GM18951 (cell line): Measurements from ENCODE around the gene MCM5.

ENCODE experiments used
- POLR2A ChIP-seq: IDR thresholded peaks from 4 replicates; pipeline ENCODE4 v1.6.1; 2011; ENCODE audit warnings: mild to moderate bottlenecking; ENCODE audit not compliant: insufficient read length, insufficient read depth; ENCODE audit errors: extremely low read depth
- in situ Hi-C: fragments of 300-500 bp; cut with MboI; formaldehyde crosslinking; loops from one replicate; pipeline ENCODE4 v1.12.0; 2022; ENCODE audit warnings: low sequenced_read_pairs, mixed read lengths, inconsistent platforms; ENCODE audit not compliant: unreplicated experiment

Gene MCM5

DNA sequence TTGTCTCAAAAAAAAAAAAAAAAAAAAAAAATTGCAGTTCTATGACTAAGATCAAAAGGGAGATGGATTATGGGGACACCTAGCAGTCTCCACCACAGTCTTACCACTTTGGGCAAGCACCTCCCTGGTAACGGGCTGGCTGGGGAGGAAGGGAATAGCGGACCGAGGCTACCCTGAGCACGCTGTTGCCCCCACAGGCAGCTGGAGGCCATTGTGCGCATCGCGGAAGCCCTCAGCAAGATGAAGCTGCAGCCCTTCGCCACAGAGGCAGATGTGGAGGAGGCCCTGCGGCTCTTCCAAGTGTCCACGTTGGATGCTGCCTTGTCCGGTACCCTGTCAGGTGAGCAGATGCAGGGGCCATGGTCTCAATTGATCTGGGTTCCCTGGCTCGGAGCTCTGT lies 21.2 kb downstream of the MCM5 start:
- in situ Hi-C loops: no loop called here
- no peak for TF ChIP-seq POLR2A

DNA sequence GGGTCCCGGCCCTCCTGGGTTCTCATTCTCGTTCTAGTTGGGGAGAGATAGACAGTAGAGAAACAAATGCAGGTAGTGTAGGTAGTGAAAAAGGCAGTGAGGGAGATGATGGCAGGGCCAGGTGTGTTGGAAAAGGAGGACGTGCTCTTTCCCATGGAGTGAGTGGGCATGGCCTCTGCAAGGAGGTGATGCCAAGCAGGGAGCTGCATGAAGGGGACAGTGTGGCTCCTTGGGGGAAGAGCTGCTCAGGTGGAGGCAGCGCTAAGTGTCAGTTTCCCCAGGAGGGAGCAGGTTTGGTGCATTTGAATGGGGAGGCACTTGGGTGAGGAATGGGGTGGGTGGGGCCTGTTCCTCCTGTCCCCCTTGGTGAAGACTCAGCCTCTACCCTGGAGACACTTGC lies 22.2 kb downstream of the MCM5 start:
- in situ Hi-C loops: no loop called here

DNA sequence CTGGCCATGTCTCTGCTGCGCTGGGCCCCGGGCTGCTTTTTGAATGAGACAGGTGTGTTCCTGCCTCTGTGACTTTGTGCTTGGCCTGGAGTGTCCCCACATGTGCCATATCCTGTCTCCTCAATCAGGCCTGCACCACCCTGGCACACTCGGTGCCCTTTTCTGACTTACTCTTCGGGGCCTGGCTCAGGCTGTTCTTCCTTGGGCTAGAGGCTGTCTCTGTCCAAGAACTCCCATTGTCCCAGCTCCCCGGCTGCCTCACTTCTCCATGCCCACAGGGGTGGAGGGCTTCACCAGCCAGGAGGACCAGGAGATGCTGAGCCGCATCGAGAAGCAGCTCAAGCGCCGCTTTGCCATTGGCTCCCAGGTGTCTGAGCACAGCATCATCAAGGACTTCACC lies 23.0 kb downstream of the MCM5 start:
- in situ Hi-C loops: no loop called here
- TF ChIP-seq POLR2A: no peak

More for the DNA sequence above, 22.2 kb downstream of the MCM5 start:
- TF ChIP-seq POLR2A: no peak

DNA sequence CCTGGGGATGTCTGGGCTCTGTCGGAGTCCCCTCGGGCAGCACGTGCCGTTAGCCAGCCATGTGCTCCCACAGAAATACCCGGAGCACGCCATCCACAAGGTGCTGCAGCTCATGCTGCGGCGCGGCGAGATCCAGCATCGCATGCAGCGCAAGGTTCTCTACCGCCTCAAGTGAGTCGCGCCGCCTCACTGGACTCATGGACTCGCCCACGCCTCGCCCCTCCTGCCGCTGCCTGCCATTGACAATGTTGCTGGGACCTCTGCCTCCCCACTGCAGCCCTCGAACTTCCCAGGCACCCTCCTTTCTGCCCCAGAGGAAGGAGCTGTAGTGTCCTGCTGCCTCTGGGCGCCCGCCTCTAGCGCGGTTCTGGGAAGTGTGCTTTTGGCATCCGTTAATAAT lies 24.1 kb downstream of the MCM5 start:
- in situ Hi-C loops: no loop called here
- no peak for TF ChIP-seq POLR2A

DNA sequence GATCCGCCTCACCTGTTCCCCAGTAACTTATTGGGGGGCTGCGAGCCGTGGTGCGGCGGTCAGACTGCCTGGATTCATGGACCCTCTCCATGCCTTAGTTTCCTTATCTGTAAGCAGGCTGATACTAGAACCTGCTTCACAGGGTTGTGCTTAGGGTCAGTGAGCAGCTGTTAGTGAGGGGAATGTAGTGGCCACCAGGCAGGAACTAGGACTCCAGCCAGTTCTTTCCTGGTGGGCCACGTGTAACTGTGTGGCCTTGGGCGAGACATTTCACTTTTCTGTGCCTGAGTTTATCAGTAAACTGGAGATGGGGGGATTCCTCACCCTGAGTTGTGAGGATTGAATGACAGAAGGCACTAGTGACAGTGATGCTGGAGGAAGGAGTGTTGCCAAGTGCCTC lies 24.8 kb downstream of the MCM5 start:
- in situ Hi-C loops: no loop called here

DNA sequence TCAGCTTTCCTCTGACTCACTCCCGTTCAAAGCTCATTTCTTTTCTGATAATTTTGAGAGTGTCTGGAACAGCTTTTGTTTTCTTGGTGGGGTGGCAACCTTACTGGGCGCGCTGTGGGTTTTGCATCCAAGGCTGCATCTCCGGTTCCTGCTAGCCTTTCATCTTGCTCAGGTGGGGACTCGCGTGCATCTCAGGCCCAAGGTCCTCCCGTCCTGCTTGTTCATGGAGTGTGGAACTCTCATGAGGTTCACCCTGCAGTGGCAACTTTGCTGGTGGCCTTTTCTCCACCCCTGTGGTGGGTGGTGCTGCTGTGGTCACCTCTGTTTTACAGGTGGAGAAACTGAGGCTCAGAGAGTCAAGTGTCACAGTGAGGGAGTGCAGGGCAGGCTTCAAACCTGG lies 25.6 kb downstream of the MCM5 start:
- no peak for TF ChIP-seq POLR2A
- in situ Hi-C loops: no loop called here

More for the DNA sequence above, 24.8 kb downstream of the MCM5 start:
- TF ChIP-seq POLR2A: no peak

DNA sequence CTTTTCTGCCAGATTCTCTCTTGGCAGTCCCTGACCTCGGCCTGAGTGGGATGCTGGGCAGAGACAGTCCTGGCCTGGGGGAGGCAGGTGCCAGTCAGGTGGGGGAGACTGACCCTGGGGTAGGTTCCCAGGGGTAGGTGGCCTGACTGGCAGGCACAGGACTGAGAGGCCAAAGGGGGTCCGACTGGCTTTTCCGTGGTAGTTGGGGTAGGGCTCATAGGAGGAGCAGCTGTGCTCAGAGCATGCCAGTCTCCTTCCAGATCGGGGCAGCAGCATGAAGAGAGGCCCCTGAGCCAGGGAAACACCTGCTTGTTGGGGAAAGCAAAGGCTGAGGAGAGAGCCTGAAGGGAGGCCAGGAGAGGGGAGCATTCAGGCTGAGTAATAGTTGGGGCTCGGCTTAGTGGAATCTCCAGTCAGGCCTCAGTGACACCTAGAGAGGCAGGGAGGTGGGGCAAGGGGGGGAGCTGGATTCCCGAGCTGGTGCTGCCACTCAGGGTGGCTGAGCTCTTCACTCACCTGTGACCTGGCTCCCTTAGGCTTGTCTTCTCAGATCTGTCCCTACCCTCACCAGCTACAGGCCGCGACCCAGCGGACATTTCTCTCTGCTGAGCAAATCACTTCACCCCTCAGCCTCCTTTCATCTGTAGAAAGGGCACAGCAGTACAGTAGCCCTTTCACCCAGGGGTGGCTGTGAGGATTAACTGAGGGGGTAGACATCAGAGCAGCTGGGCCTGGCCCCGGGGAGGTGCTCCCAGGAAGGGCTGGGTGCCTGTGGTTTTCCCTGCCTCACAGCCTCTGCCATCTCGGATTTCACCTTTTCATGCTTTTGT lies 26.2 kb downstream of the MCM5 start:
- in situ Hi-C loops: no loop called here
- TF ChIP-seq POLR2A: no peak

DNA sequence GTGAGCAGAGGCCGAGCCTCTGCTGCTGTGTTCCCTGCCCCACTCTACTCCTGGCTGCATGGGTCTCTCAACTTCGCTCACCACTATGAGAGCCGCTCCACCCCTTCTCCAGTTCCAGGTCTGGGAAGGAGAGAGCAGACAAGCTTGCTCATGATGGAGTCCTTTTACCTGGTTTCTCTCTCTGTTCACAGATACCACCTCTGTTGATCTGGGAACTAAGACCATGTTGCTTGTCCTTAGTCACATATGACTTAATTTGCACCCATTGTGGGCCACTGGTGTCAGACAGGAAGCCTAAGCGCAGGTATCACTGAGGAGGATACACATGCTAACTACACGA lies 26.8 kb downstream of the MCM5 start:
- TF ChIP-seq POLR2A: no peak
- in situ Hi-C loops: no loop called here

DNA sequence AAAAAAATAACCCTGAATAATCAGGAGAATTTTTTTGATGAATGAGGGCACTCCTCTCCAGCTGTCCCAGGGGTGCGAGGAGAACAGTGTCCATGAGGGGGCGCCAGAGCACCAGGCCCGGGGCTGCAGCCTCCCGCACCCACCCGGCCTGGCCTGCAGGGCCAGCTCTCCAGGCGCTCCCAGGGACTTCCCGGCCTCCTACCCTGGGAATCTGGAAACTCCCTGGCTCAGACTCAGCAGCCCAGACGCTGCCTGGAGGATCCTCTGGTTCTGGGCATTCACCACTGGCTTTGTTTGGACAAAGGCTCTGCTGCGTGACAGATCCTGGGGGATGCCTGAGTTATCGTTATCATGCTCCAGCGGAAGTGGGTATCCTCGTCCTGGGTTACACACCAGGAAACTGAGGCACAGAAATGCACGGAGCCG lies 31.0 kb downstream of the MCM5 start:
- TF ChIP-seq POLR2A: no peak
- in situ Hi-C loops: no loop called here

DNA sequence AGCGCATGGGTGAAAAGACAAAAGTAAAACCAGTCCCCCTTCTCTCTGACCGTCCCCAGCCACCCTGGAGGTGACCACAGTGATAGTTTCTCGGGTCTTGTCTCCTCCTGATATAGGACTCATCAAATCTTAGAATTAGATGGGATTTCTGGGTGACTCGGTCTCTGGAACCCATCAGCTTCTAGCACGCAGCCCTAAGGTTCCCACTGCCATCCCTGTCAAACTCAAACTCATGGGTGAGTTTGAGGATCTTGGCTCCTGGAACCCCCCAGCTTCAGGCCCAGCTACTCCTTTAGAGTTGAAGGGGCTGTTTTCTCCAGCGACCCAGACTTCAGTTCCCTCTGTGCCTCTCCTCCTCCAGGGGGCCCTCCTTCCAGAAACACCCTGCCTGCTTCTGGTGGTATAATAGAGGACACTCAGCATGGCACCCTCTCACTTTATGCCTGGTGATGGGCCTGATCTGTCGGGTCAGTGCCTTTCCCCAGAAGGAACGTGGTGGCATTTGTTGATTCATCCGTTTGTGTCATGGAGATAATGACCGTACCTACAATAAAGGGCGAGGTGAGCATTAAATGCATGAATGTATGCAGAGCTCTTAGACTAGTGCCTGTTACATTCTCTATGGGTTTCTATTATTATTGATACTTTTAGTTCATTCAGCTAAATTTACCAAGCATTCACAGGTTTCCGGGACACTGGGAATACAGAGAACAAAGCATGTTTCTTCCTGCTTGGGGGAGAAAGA lies 31.7 kb downstream of the MCM5 start:
- in situ Hi-C loops: no loop called here
- TF ChIP-seq POLR2A: no peak

DNA sequence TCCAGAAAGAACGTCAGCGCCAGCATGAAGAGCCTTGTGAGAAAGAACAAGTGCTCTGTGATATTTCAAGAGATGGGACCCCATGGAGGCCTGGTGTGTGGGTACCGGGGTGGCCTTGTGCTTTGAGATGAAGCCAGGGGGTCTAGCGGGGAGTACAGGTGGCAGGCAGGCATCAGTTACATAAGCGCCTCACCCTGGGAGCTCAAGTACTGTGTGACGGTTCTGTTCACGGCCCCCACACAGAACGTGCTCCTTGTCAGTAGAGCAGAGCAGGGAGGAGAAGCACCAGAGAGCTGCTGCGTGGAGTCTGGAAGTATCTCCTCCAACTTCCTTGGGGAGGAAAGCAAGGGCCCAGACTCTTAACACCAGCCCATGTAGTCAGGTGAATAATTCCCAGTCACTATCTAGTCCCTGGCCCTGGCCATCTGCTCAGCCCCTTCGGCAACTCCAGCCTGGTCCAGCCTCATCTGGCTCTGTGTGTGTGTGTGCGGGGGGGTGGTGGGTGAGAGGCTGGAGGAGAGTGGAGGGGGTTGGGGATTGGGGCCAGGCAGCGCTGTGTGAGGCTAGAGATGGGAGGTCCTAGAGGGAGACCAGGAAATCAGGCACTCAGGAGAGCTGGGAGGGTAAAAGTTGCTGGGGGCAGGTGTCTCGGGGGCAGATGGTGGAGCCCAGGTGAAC lies 32.4 kb downstream of the MCM5 start:
- in situ Hi-C loops: no loop called here
- no peak for TF ChIP-seq POLR2A

DNA sequence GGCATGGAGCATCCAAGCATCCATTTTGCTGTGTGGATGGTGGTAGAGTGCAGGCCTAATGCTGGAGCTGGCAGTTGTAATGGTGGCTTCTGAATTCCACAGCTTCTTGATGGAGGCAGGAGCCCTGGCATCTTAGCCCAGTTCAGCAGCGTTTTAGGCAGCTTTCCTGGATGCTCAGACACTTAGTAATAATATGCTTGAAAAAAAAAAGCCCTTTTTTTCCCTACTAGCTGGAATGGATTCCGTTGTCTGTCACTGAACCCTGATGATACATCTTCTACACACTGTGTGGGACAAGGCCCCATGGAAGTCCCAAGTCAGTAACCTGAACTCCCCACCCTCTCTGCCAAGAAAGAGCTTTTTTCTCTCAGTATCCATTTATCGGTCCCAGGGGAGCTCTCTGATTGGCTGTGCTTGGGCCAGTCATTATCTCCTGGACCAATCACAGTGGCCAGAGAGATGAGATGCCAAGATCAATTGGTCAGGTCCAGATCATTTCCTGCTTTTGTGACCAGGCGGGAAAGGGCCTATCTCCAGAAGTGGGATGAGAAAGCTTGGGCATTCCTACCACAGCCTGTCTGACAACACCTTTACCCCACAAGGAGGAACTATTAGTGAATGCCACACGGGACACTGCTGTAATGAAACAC lies 34.2 kb downstream of the MCM5 start:
- in situ Hi-C loops: no loop called here
- no peak for TF ChIP-seq POLR2A

DNA sequence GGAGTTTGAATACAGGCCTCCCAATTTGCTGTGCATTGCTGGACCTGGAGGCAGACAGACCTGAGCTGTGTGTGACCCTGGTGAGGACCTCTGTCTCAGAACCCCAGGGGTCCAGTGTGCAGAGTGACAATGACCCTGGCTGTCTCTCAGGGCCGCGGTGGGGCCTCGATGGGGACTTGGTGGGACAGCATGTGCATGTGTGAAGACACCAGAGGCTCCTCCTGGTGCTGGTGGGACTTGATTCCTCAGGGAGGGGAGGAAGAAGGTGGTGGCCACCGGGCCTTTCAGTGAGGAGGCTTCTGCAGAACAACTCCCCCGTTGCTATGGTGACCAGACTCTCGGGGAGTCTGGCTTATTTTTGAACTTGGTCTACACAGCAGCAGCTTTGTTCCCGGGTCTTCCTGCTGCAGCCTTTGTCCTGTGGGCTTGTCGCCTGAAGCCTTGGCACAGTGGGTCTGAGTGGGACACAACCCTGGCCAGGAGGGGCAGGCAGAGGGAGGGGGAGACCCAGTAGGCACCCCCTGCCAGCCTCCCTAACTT lies 35.3 kb downstream of the MCM5 start:
- in situ Hi-C loops: no loop called here
- no peak for TF ChIP-seq POLR2A
